Ovary (tissue), 9 donors: ENCODE data around the gene FAM83B. TPM values are rescaled to one million over a fixed set of nuclear protein-coding genes. Genes with fewer than 3 reads are reported as not detected.

Source experiments
- DNase-seq, 5 donors: peaks; one replicate each; pipeline ENCODE4 v3.0.0-alpha.2; 2019 to 2020
- H3K27ac ChIP-seq, 2 donors: fragments of 200-600 bp; one replicate each; pipeline versions ENCODE4 v1.5.1 to v1.8.0; 2019 to 2022
- H3K27me3 ChIP-seq: fragments of 200-600 bp; one replicate; pipeline ENCODE4 v1.8.0; 2022
- H3K36me3 ChIP-seq: fragments of 200-600 bp; sonication (generic); one replicate; pipeline ENCODE4 v1.5.1; 2019
- H3K4me1 ChIP-seq: one replicate; pipeline ENCODE4 v1.8.1; 2013; ENCODE audit warnings: mild to moderate bottlenecking, moderate library complexity; ENCODE audit not compliant: insufficient read depth
- H3K4me3 ChIP-seq: fragments of 200-600 bp; sonication (generic); one replicate; pipeline ENCODE4 v1.5.1; 2017
- H3K9me3 ChIP-seq, 2 donors: fragments of 200-600 bp in 1 of 2; sonication (generic) in 1 of 2; one replicate each; pipeline versions ENCODE4 v1.5.1 to v1.8.1; 2013 to 2019; ENCODE audit warnings: mild to moderate bottlenecking in 1 of 2, moderate library complexity in 1 of 2
- EP300 ChIP-seq: sonication (generic); formaldehyde crosslinking; IDR thresholded peaks from one replicate; pipeline ENCODE4 v1.6.1; 2017; ENCODE audit warnings: antibody characterized with exemption
- POLR2A ChIP-seq: fragments of 450-650 bp; IDR thresholded peaks from one replicate; pipeline ENCODE4 v1.6.1; 2017; ENCODE audit warnings: antibody characterized with exemption, mild to moderate bottlenecking, moderate library complexity
- WGBS, 3 donors: extraction: QIAGEN DNeasy Blood & Tissue Kit in 1 of 3; methylation state at CpG; one replicate each; pipeline versions ENCODE4 v1.1.5 to v1.1.7; 2013 to 2017; 5-methylcytosine and 5-hydroxymethylcytosine counted together
- intact Hi-C, 4 donors: fragments of 100-400 bp; cut with DNase I; formaldehyde crosslinking; loops; one replicate each; pipeline versions ENCODE4 v1.11.0 to v1.15.1; 2022 to 2023
- polyA plus RNA-seq, 2 donors: library from polyadenylated mRNA; stranded (reverse); fragments of 200-250 nt in 1 of 2; fragments of 350-450 nt in 1 of 2; fragmentation: Illumina TruSeq in 1 of 2; extraction: RNeasy Lipid Tissue Mini Kit (QIAGEN cat#74804) in 1 of 2; gene quantifications; one replicate each; pipeline ENCODE4 v1.2.3, GENCODE V29; 2013 to 2014
- total RNA-seq, 7 donors: library from RNA; depleted of rRNA in 2 of 7; stranded (reverse); fragments of >200 nt in 2 of 7; fragmentation: NEBNext Ultra II Directional in 3 of 7; extraction: Animal tissue kit (Norgen Biotek cat#: 25700) in 3 of 7; gene quantifications; one replicate each; pipeline versions ENCODE4 v1.1.0 to v1.2.4, GENCODE V29; 2016 to 2023
- TF ChIP-seq, protein P1 (sequence below), 3 donors: fragments of 450-650 bp in 2 of 3; fragments of 200-600 bp in 1 of 3; IDR thresholded peaks; one replicate each; pipeline versions ENCODE4 v1.5.1 to v1.8.0; 2016 to 2022; ENCODE audit warnings: antibody characterized with exemption in 3 of 3, mild to moderate bottlenecking in 1 of 3
- donor health status: DM: no; HTN: no; CAD: no; lungs with moderate emphysema.
- donor health status: DM: no; HTN: no; CAD: no.
- donor health status: Bipolar disorder and iron deficiency.
- donor health status: DM: yes; HTN: yes; CAD: no.
- donor health status: DM: no; HTN: no; CAD: no.
- donor health status: DM: yes; HTN: yes; CAD: no.

Gene FAM83B
- total and polyA plus RNA-seq, 9 donors: 0.10 to 4.3 (median 0.46) TPM; not detected in 4

DNA sequence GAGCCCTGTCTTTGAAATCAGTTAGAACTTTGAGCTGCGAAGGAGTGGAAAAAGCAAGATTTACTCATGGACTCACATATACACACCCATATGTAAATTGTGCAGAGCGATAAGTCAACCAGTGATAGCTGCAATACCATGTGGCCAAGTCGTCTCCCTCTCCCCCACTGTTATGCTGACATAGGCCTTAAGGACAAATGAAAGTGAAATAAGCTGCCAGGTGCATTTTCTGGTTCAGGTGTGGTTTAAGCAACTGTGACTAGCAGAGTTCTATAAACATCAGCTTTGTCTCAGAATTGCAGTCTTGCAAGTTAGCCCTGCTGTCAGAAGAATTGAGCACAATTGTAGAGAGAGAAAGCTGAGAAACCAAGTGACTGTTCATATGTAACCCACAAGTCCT is 9.6 kb downstream of the FAM83B start:
- 79 to 82% (median 79%) methylated on average over 3 of the region's 3 CpGs for WGBS, 3 donors
- no peak for DNase-seq
- H3K27me3 ChIP-seq: no peaks in the 10 kb centered on the region

DNA sequence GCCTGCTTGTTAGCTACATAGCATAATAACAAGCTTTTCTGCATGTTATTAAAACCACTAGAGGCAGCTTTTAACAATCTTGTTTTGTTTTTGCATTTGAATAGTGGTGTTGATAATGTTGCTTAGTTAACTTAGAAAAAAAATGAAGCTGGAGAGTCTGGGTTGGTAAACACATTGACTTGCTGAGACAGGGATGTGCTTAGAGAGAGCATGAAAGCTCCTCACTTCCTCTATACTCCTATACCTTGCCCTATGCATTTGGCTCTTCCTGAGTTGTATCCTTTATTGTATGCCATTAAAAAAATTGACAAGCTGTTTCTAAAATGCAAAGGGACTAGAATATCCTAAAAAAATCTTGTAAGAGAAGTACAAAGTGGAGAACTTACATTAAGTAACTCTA is 13.6 kb downstream of the FAM83B start:
- intact Hi-C loops: no loop called here

More for the DNA sequence above, 9.6 kb downstream of the FAM83B start:
- Histone ChIP-seq H3K9me3 (no peaks in the 10 kb centered on the region), H3K27ac (no peak overlapping the region), H3K4me1 (no peaks in the 10 kb centered on the region), H3K36me3 (no peaks in the 10 kb centered on the region), H3K4me3 (no peak overlapping the region)
- no peak for TF ChIP-seq POLR2A
- no peak for TF ChIP-seq EP300
- TF ChIP-seq, protein P1, sequence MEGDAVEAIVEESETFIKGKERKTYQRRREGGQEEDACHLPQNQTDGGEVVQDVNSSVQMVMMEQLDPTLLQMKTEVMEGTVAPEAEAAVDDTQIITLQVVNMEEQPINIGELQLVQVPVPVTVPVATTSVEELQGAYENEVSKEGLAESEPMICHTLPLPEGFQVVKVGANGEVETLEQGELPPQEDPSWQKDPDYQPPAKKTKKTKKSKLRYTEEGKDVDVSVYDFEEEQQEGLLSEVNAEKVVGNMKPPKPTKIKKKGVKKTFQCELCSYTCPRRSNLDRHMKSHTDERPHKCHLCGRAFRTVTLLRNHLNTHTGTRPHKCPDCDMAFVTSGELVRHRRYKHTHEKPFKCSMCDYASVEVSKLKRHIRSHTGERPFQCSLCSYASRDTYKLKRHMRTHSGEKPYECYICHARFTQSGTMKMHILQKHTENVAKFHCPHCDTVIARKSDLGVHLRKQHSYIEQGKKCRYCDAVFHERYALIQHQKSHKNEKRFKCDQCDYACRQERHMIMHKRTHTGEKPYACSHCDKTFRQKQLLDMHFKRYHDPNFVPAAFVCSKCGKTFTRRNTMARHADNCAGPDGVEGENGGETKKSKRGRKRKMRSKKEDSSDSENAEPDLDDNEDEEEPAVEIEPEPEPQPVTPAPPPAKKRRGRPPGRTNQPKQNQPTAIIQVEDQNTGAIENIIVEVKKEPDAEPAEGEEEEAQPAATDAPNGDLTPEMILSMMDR (IDR thresholded peaks at IDR 0.05): no peak
- intact Hi-C loops: no loop called here

DNA sequence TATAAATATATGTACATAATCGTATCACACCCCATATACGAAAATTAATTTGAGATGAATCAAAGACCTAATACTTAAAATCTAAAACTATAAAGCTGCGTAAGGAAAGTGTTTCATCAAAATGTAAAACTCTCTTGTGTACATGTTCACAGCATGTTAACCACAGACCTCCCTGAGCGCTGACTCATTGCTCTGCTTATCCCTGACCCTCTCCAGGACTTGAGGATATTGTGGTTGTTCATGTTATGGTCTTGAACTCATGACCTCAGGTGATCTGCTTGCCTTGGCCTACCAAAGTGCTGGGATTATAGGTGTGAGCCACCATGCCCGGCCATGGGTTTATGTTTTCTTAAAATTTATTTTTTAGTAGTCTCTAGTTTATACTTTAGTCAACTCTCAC is 14.2 kb downstream of the FAM83B start:
- TF ChIP-seq EP300: no peak
- TF ChIP-seq, protein P1 (IDR thresholded peaks at IDR 0.05): no peak
- TF ChIP-seq POLR2A: no peak
- intact Hi-C loops: no loop called here
- Histone ChIP-seq H3K4me3 (no peak overlapping the region), H3K9me3 (no peaks in the 10 kb centered on the region), H3K27ac (no peak overlapping the region), H3K36me3 (no peaks in the 10 kb centered on the region), H3K27me3 (no peaks in the 10 kb centered on the region), H3K4me1 (no peaks in the 10 kb centered on the region)
- no peak for DNase-seq
- 90 to 95% (median 94%) methylated on average over 5 of the region's 5 CpGs for WGBS, 3 donors

More for the DNA sequence above, 13.6 kb downstream of the FAM83B start:
- no peak for TF ChIP-seq EP300
- no peak for TF ChIP-seq POLR2A
- TF ChIP-seq, protein P1 (IDR thresholded peaks at IDR 0.05): no peak
- Histone ChIP-seq H3K27me3 (no peaks in the 10 kb centered on the region), H3K27ac (no peak overlapping the region), H3K4me1 (no peaks in the 10 kb centered on the region), H3K4me3 (no peak overlapping the region), H3K9me3 (no peaks in the 10 kb centered on the region), H3K36me3 (no peaks in the 10 kb centered on the region)
- DNase-seq: no peak

DNA sequence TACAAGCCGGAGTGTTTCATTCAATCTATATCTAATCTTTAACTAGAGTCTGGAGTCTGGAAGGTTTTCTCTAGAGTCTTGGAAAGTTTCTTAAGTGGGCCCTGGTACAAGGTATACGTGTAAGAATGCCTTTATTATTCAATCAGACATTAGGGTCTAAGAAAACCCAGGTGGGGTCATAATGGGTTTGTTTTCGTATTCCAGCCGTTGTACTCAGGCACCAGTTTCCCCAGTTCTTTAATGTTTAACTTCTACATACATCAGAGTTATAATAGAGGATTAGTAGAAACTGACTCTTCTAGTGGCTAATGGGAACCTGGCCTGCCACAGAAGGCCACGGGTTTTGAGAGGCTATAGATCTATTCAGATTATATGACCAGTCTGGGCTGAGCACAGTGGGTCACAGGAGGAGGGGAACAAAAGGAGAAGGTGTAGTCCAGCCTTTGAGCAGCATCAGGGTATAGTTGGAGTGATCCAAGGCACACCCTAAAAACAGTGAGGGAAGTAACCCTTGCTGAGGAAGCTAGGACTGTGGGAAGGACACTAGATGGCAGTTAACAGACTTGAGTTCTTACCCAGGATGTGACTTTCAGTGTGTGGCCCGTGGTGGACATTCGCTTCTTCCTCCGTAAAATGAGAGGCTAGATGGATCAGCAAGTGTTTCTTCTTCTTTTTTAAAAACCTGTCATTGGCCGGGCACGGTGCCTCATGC is 15.5 kb downstream of the FAM83B start:
- Histone ChIP-seq H3K9me3 (no peaks in the 10 kb centered on the region), H3K27ac (no peak overlapping the region), H3K4me3 (no peak overlapping the region), H3K27me3 (no peaks in the 10 kb centered on the region), H3K4me1 (no peaks in the 10 kb centered on the region), H3K36me3 (no peaks in the 10 kb centered on the region)
- no peak for DNase-seq
- 82 to 90% (median 87%) methylated on average over 10 of the region's 10 CpGs for WGBS, 3 donors
- TF ChIP-seq POLR2A: no peak
- TF ChIP-seq EP300: no peak
- TF ChIP-seq, protein P1 (IDR thresholded peaks at IDR 0.05): no peak
- intact Hi-C loops: no loop called here
